GM12878 (cell line): ENCODE data around the gene TP73. TPM values are rescaled to one million over a fixed set of nuclear protein-coding genes. Genes with fewer than 3 reads are reported as not detected.

Experiments
- ATAC-seq: fragments of 200-7000 bp; cut with Tn5 transposase; 3 replicates; pipeline ENCODE4 v1.9.1; 2020; ENCODE audit warnings: mild to moderate bottlenecking, moderate library complexity
- BruUV-seq: library from RNA; stranded (reverse); fragments of 400-500 nt; replicated peaks from 2 replicates; lab custom pipeline; 2021; lab: Mats Ljungman, UMichigan
- CTCF ChIA-PET: fragments of 300-600 bp; sonication (Branson Sonifier 250); formaldehyde crosslinking; extraction: SDS; loops from one replicate; lab custom pipeline; 2021; ENCODE audit warnings: inconsistent platforms; lab: Yijun Ruan, JAX
- POLR2A ChIA-PET: fragments of 350-600 bp; formaldehyde crosslinking; extraction: SDS; loops from one replicate; lab custom pipeline; 2021; ENCODE audit warnings: inconsistent platforms; lab: Charles Lee
- RAD21 ChIA-PET: fragments of 300-600 bp; sonication (Branson Sonifier 250); formaldehyde crosslinking; loops from one replicate; lab custom pipeline; 2023; ENCODE audit warnings: antibody characterized with exemption; ENCODE audit not compliant: unreplicated experiment; lab: Charles Lee
- SMC1A ChIA-PET: fragments of 300-600 bp; sonication (Branson Sonifier 250); formaldehyde crosslinking; loops from one replicate; lab custom pipeline; 2023; ENCODE audit not compliant: unreplicated experiment, uncharacterized antibody; lab: Charles Lee
- DNase-seq: peaks from one replicate; pipeline ENCODE4 v3.0.0-alpha.2; 2011; ENCODE audit warnings: low read depth, low spot score
- FAIRE-seq: peaks from 3 replicates; lab custom pipeline; 2011; peaks lifted over from hg19 to GRCh38; lab: Jason Lieb, UNC
- H2AFZ ChIP-seq: 2 replicates; pipeline ENCODE4 v1.6.0; 2011; ENCODE audit warnings: low read depth, low read length, control low read depth; ENCODE audit not compliant: control insufficient read depth
- H3K27ac ChIP-seq: 2 replicates; pipeline ENCODE4 v1.5.1; 2011; ENCODE audit warnings: control low read depth; ENCODE audit not compliant: control insufficient read depth, insufficient read depth
- H3K27me3 ChIP-seq, 2 experiments: replicated peaks in 1 of 2; 2 replicates each; pipeline versions ENCODE4 v1.6.0 to v1.6.1; 2011; ENCODE audit warnings: low read length in 1 of 2; ENCODE audit not compliant: control insufficient read depth in 2 of 2, insufficient read depth in 2 of 2
- H3K36me3 ChIP-seq, 2 experiments: 2 replicates each; pipeline ENCODE4 v1.5.1; 2011; ENCODE audit warnings: low read length in 1 of 2; ENCODE audit not compliant: control insufficient read depth in 2 of 2, insufficient read depth in 2 of 2
- H3K4me1 ChIP-seq: 2 replicates; pipeline ENCODE4 v1.6.1; 2011; ENCODE audit warnings: mild to moderate bottlenecking, low read length, moderate library complexity, mixed read lengths; ENCODE audit not compliant: control insufficient read depth, insufficient read depth
- H3K4me2 ChIP-seq: 2 replicates; pipeline ENCODE4 v1.6.0; 2011; ENCODE audit warnings: control low read depth; ENCODE audit not compliant: control insufficient read depth, insufficient read depth
- H3K4me3 ChIP-seq: fragments of 200-600 bp; sonication (generic); 2 replicates; pipeline ENCODE4 v1.5.1; 2016
- H3K79me2 ChIP-seq: 2 replicates; pipeline ENCODE4 v1.6.0; 2011; ENCODE audit warnings: low read length; ENCODE audit not compliant: control insufficient read depth, insufficient read depth
- H3K9ac ChIP-seq: 2 replicates; pipeline ENCODE4 v1.8.0; 2011; ENCODE audit warnings: low read length, control low read depth, mixed read lengths; ENCODE audit not compliant: control insufficient read depth, insufficient read depth
- H3K9me3 ChIP-seq: replicated peaks from 3 replicates; pipeline ENCODE4 v1.5.1; 2011; ENCODE audit warnings: mild to moderate bottlenecking, low read length; ENCODE audit not compliant: control insufficient read depth, insufficient read depth
- H4K20me1 ChIP-seq: 2 replicates; pipeline ENCODE4 v1.6.0; 2011; ENCODE audit not compliant: control insufficient read depth, insufficient read depth
- CHD2 ChIP-seq: IDR thresholded peaks from 2 replicates; pipeline ENCODE4 v1.6.1; 2011; ENCODE audit warnings: low read depth, low read length, improper control_type of control experiment, borderline replicate concordance
- HDAC2 ChIP-seq: fragments of 200-600 bp; sonication (generic); IDR thresholded peaks from 2 replicates; pipeline ENCODE4 v1.6.1; 2017
- HSF1 ChIP-seq: fragments of 150-350 bp; IDR thresholded peaks from 2 replicates; pipeline ENCODE4 v1.6.1; 2014; ENCODE audit warnings: mild to moderate bottlenecking, low read depth, low read length
- IKZF1 ChIP-seq: fragments of 450-650 bp; conservative IDR thresholded peaks from 2 replicates; pipeline ENCODE4 v1.6.1; 2017; ENCODE audit warnings: antibody characterized with exemption, mild to moderate bottlenecking
- KDM1A ChIP-seq: fragments of 200-600 bp; sonication (generic); IDR thresholded peaks from 2 replicates; pipeline ENCODE4 v1.6.1; 2016; ENCODE audit warnings: borderline replicate concordance
- MYB ChIP-seq: fragments of 150-350 bp; IDR thresholded peaks from 2 replicates; pipeline ENCODE4 v1.6.1; 2014; ENCODE audit warnings: mild to moderate bottlenecking, low read depth, low read length, borderline replicate concordance
- NKRF ChIP-seq: fragments of 450-650 bp; conservative IDR thresholded peaks from 2 replicates; pipeline ENCODE4 v1.6.1; 2017; ENCODE audit warnings: mild to moderate bottlenecking, moderate library complexity
- POU2F2 ChIP-seq: IDR thresholded peaks from 3 replicates; pipeline ENCODE4 v1.6.1; 2011; ENCODE audit warnings: low read depth, mild to moderate bottlenecking, low read length, borderline replicate concordance
- RAD21 ChIP-seq: IDR thresholded peaks from 2 replicates; pipeline ENCODE4 v1.6.1; 2011; ENCODE audit warnings: mild to moderate bottlenecking, low read depth, low read length, moderate library complexity; ENCODE audit not compliant: insufficient read depth
- RFX5 ChIP-seq: IDR thresholded peaks from 2 replicates; pipeline ENCODE4 v1.6.1; 2011; ENCODE audit warnings: low read depth, low read length, improper control_type of control experiment
- SIX5 ChIP-seq: IDR thresholded peaks from 2 replicates; pipeline ENCODE4 v1.6.1; 2011; ENCODE audit warnings: mild to moderate bottlenecking, low read depth, low read length, moderate library complexity; ENCODE audit not compliant: severe bottlenecking
- WGBS: methylation state at CpG from one replicate; pipeline ENCODE4 v1.1.6; 2016; ENCODE audit warnings: low lambda C conversion rate; ENCODE audit not compliant: insufficient replicate concordance, insufficient coverage; ENCODE audit errors: missing lambda C conversion rate; 5-methylcytosine and 5-hydroxymethylcytosine counted together
- in situ Hi-C: fragments of 300-500 bp; cut with MboI; formaldehyde crosslinking; loops from 9 replicates; pipeline ENCODE4 v1.14.3; 2018; ENCODE audit warnings: mixed read lengths
- intact Hi-C: fragments of 100-400 bp; cut with micrococcal nuclease; formaldehyde crosslinking; loops from one replicate; pipeline ENCODE4 v1.14.2; 2022; ENCODE audit not compliant: unreplicated experiment
- polyA plus RNA-seq, 11 experiments: library from polyadenylated mRNA; depleted of rRNA in 4 of 11; unstranded in 6 of 11; stranded (reverse) in 5 of 11; fragments of >200 nt; fragmentation: Nextera tagmentation in 4 of 11; fragmentation: Illumina TruSeq in 1 of 11; extraction: Ambion mirVana in 4 of 11; extraction: Trizol in 1 of 11; gene quantifications; 1 replicate in 1 of 11; 2 replicates in 10 of 11; pipeline versions ENCODE4 v1.2.1 to v1.2.3, GENCODE V29; 2011 to 2016; ENCODE audit warnings: inconsistent platforms in 2 of 11, missing spikeins in 2 of 11, low read depth in 1 of 11
- total RNA-seq, 4 experiments: library from RNA; depleted of rRNA in 3 of 4; stranded (reverse); fragments of >200 nt in 3 of 4; fragmentation: Illumina TruSeq in 1 of 4; extraction: Trizol in 1 of 4; gene quantifications; 2 replicates each; pipeline versions ENCODE4 v1.2.1 to v1.2.3, GENCODE V29; 2013 to 2021
- TF ChIP-seq, protein P1 (sequence below): IDR thresholded peaks from 2 replicates; pipeline ENCODE4 v1.6.1; 2012; ENCODE audit warnings: low read depth, low read length, improper control_type of control experiment
- TF ChIP-seq, protein P2 (sequence below): fragments of 450-650 bp; formaldehyde crosslinking; IDR thresholded peaks from 2 replicates; pipeline ENCODE4 v1.4.0; 2020; ENCODE audit warnings: mild to moderate bottlenecking, moderate library complexity

Gene TP73
- total and polyA plus RNA-seq, 10 of the 15 experiments (the other 5 are each of a cell fraction or from before 2014, with no cell fraction given): 0.08 to 54.2 (median 14.9) TPM

GRCh38 chr1:3604468-3604974 lies 47.8 kb upstream of the TP73 start:
- Histone ChIP-seq H3K9ac (no peak overlapping the region), H3K27ac (no peak overlapping the region), H3K4me2 (no peak overlapping the region), H3K4me1 (no peaks in the 10 kb centered on the region), H3K79me2 (no peaks in the 10 kb centered on the region), H3K9me3 (no peaks in the 10 kb centered on the region), H2AFZ (no peak overlapping the region), H3K27me3 (peaks cover 0 to 2% of the 10 kb centered on the region in 2 experiments; a peak in 3 of 4 replicates), H4K20me1 (no peaks in the 10 kb centered on the region), H3K36me3 (no peaks in the 10 kb centered on the region), H3K4me3 (no peak overlapping the region)
- 30% methylated on average over 8 of the region's 8 CpGs for WGBS
- CTCF ChIA-PET: no interaction called here
- intact Hi-C loops (no loop called here), in situ Hi-C loops (no loop called here)
- BruUV-seq: no TSS peak
- POLR2A ChIA-PET: no interaction called here
- RAD21 ChIA-PET: no interaction called here
- no peak for DNase-seq
- no peak for ATAC-seq
- SMC1A ChIA-PET: no interaction called here
- FAIRE-seq: no peak
- TF ChIP-seq SIX5: no peak
- TF ChIP-seq KDM1A: no peak
- no peak for TF ChIP-seq HSF1
- TF ChIP-seq, protein P1, sequence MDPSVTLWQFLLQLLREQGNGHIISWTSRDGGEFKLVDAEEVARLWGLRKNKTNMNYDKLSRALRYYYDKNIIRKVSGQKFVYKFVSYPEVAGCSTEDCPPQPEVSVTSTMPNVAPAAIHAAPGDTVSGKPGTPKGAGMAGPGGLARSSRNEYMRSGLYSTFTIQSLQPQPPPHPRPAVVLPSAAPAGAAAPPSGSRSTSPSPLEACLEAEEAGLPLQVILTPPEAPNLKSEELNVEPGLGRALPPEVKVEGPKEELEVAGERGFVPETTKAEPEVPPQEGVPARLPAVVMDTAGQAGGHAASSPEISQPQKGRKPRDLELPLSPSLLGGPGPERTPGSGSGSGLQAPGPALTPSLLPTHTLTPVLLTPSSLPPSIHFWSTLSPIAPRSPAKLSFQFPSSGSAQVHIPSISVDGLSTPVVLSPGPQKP: no peak
- TF ChIP-seq RAD21: no peak
- TF ChIP-seq POU2F2: no peak
- no peak for TF ChIP-seq IKZF1
- no peak for TF ChIP-seq MYB
- TF ChIP-seq CHD2: no peak
- TF ChIP-seq, protein P2, sequence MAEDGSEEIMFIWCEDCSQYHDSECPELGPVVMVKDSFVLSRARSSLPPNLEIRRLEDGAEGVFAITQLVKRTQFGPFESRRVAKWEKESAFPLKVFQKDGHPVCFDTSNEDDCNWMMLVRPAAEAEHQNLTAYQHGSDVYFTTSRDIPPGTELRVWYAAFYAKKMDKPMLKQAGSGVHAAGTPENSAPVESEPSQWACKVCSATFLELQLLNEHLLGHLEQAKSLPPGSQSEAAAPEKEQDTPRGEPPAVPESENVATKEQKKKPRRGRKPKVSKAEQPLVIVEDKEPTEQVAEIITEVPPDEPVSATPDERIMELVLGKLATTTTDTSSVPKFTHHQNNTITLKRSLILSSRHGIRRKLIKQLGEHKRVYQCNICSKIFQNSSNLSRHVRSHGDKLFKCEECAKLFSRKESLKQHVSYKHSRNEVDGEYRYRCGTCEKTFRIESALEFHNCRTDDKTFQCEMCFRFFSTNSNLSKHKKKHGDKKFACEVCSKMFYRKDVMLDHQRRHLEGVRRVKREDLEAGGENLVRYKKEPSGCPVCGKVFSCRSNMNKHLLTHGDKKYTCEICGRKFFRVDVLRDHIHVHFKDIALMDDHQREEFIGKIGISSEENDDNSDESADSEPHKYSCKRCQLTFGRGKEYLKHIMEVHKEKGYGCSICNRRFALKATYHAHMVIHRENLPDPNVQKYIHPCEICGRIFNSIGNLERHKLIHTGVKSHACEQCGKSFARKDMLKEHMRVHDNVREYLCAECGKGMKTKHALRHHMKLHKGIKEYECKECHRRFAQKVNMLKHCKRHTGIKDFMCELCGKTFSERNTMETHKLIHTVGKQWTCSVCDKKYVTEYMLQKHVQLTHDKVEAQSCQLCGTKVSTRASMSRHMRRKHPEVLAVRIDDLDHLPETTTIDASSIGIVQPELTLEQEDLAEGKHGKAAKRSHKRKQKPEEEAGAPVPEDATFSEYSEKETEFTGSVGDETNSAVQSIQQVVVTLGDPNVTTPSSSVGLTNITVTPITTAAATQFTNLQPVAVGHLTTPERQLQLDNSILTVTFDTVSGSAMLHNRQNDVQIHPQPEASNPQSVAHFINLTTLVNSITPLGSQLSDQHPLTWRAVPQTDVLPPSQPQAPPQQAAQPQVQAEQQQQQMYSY (CRISPR knock-in tag): no peak
- no peak for TF ChIP-seq RFX5
- TF ChIP-seq HDAC2: no peak
- no peak for TF ChIP-seq NKRF
